Mesendoderm (in vitro differentiated cells): ENCODE results near the gene IL17C.

Experiments
- DNase-seq: peaks from one replicate; pipeline ENCODE4 v3.0.0; 2013
- H2AK5ac ChIP-seq: 2 replicates; pipeline ENCODE4 v1.6.1; 2013; ENCODE audit warnings: low read length, inconsistent platforms
- H2BK120ac ChIP-seq: 2 replicates; pipeline ENCODE4 v1.6.1; 2013; ENCODE audit warnings: low read depth, mild to moderate bottlenecking, low read length, moderate library complexity, mixed read lengths
- H2BK15ac ChIP-seq: replicated peaks from 2 replicates; pipeline ENCODE4 v1.6.1; 2013; ENCODE audit warnings: low read depth, mild to moderate bottlenecking, moderate library complexity
- H2BK5ac ChIP-seq: 2 replicates; pipeline ENCODE4 v1.6.1; 2013; ENCODE audit warnings: low read length, inconsistent platforms
- H3K18ac ChIP-seq: 2 replicates; pipeline ENCODE4 v1.6.1; 2013; ENCODE audit warnings: mild to moderate bottlenecking, low read length, mixed read lengths
- H3K23ac ChIP-seq: one replicate; pipeline ENCODE4 v1.6.1; 2013; ENCODE audit warnings: low read length
- H3K27ac ChIP-seq: 2 replicates; pipeline ENCODE4 v1.5.1; 2013; ENCODE audit warnings: low read depth, mild to moderate bottlenecking, inconsistent platforms, low read length, moderate library complexity
- H3K27me3 ChIP-seq: 2 replicates; pipeline ENCODE4 v1.6.1; 2013; ENCODE audit warnings: low read length, control low read depth, mild to moderate bottlenecking, inconsistent platforms; ENCODE audit not compliant: insufficient read depth, poor library complexity
- H3K36me3 ChIP-seq: 2 replicates; pipeline ENCODE4 v1.6.1; 2013; ENCODE audit warnings: low read length, inconsistent platforms; ENCODE audit not compliant: control insufficient read depth, insufficient read depth
- H3K4ac ChIP-seq: one replicate; pipeline ENCODE4 v1.6.1; 2013; ENCODE audit warnings: low read depth, mild to moderate bottlenecking, low read length, moderate library complexity
- H3K4me1 ChIP-seq: 2 replicates; pipeline ENCODE4 v1.6.1; 2013; ENCODE audit warnings: low read depth, low read length, inconsistent platforms; ENCODE audit not compliant: control insufficient read depth
- H3K4me2 ChIP-seq: 2 replicates; pipeline ENCODE4 v1.6.1; 2013; ENCODE audit warnings: low read length
- H3K4me3 ChIP-seq: 2 replicates; pipeline ENCODE4 v1.5.1; 2013; ENCODE audit warnings: mild to moderate bottlenecking, low read length
- H3K56ac ChIP-seq: one replicate; pipeline ENCODE4 v1.6.1; 2013; ENCODE audit warnings: low read length
- H3K79me1 ChIP-seq: 2 replicates; pipeline ENCODE4 v1.6.1; 2013; ENCODE audit warnings: low read length, inconsistent platforms
- H3K79me2 ChIP-seq: 2 replicates; pipeline ENCODE4 v1.6.1; 2013; ENCODE audit warnings: mild to moderate bottlenecking, low read length; ENCODE audit not compliant: control insufficient read depth, insufficient read depth
- H3K9ac ChIP-seq: 2 replicates; pipeline ENCODE4 v1.6.1; 2013; ENCODE audit warnings: low read length, inconsistent platforms
- H4K5ac ChIP-seq: one replicate; pipeline ENCODE4 v1.6.1; 2013; ENCODE audit warnings: low read length
- H4K8ac ChIP-seq: one replicate; pipeline ENCODE4 v1.6.1; 2013; ENCODE audit warnings: low read depth, mild to moderate bottlenecking, control low read depth, low read length, moderate library complexity
- WGBS: extraction: QIAGEN DNeasy Blood & Tissue Kit; methylation state at CpG from one replicate; pipeline ENCODE4 v1.1.7; 2013; ENCODE audit warnings: low lambda C conversion rate, missing lambda C conversion rate; ENCODE audit not compliant: insufficient coverage; ENCODE audit errors: extremely low coverage; 5-methylcytosine and 5-hydroxymethylcytosine counted together

The IL17C gene

DNA sequence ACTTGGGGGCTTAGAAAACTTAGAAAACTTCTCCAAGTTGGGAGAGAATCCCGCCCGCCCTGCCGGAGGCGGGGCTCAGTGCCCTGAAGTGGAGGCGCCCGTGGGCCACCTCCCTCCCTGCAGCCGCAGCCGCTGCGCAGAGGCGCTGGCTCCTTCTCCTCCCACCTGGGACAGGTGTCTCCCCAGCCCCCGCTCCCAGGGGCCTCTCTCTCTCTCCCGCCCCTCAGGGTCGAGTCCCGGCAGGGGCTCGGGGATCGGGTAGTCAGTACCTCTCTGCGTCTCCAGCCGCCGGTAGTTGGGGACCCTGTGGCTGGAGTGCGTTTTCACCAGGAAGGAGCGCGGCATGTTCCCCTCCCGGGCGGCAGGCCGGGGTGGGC lies 47.7 kb downstream of the IL17C start:
- Histone ChIP-seq H3K18ac (no peak overlapping the region), H4K5ac (no peak overlapping the region), H3K27me3 (peaks cover 2% of the 10 kb centered on the region), H3K36me3 (no peaks in the 10 kb centered on the region), H3K4me3 (peak overlapping the region; percentile 26), H3K79me1 (no peaks in the 10 kb centered on the region), H3K23ac (no peak overlapping the region), H3K4me1 (no peaks in the 10 kb centered on the region), H4K8ac (no peak overlapping the region), H3K9ac (peak overlapping the region; percentile 45), H3K4me2 (peak overlapping the region; percentile 71), H3K27ac (no peak overlapping the region), H2BK120ac (no peak overlapping the region), H3K56ac (peak overlapping the region; percentile 73), H2AK5ac (no peak overlapping the region), H2BK5ac (no peak overlapping the region), H3K79me2 (no peaks in the 10 kb centered on the region), H3K4ac (no peak overlapping the region), H2BK15ac (no peak overlapping the region)
- no peak for DNase-seq
- WGBS, result no CpG with 5 or more reads among the region's 25 CpGs

- no peaks in the 10 kb centered on the region for H3K4me1 ChIP-seq
- no peak within 1 kb of the TSS for H3K23ac ChIP-seq
- H2BK15ac ChIP-seq, result no peak within 1 kb of the TSS
- H3K36me3 ChIP-seq, result no peaks in the 10 kb centered on the region
- H3K4me3 ChIP-seq, result peak within 1 kb of the TSS; percentile 26
- no peak within 1 kb of the TSS for H2BK120ac ChIP-seq
- no peaks in the 10 kb centered on the region for H3K79me2 ChIP-seq
- peak within 1 kb of the TSS; percentile 71 for H3K4me2 ChIP-seq
- H3K27me3 ChIP-seq, result peaks cover 2% of the 10 kb centered on the region
- H2BK5ac ChIP-seq, result no peak within 1 kb of the TSS
- peak within 1 kb of the TSS; percentile 73 for H3K56ac ChIP-seq
- H3K27ac ChIP-seq, result no peak within 1 kb of the TSS
- H3K4ac ChIP-seq, result no peak within 1 kb of the TSS
- no CpG with 5 or more reads among the region's 65 CpGs for WGBS
- H3K18ac ChIP-seq, result no peak within 1 kb of the TSS
- H2AK5ac ChIP-seq, result no peak within 1 kb of the TSS
- H4K8ac ChIP-seq, result no peak within 1 kb of the TSS
- DNase-seq, result peak; percentile 75
- H3K79me1 ChIP-seq, result no peaks in the 10 kb centered on the region
- no peak within 1 kb of the TSS for H4K5ac ChIP-seq
- H3K9ac ChIP-seq, result peak within 1 kb of the TSS; percentile 45
These were observed 48.3 kb downstream of the IL17C start, which contains the start of gene SNAI3 for GRCh38 chr16:88686439-88687253. Gene SNAI3 (minus strand): TSS chr16:88686507. CDS start chr16:88686406, 101 bp downstream.

- no peak overlapping the region for H2BK5ac ChIP-seq
- no peak overlapping the region for H3K27ac ChIP-seq
- no peak overlapping the region for H2BK15ac ChIP-seq
- no peak overlapping the region for H3K9ac ChIP-seq
- no peaks in the 10 kb centered on the region for H3K4me1 ChIP-seq
- H3K4ac ChIP-seq, result no peak overlapping the region
- no peak overlapping the region for H3K4me2 ChIP-seq
- H3K79me1 ChIP-seq, result no peaks in the 10 kb centered on the region
- no peak overlapping the region for H3K56ac ChIP-seq
- H2BK120ac ChIP-seq, result no peak overlapping the region
- no peaks in the 10 kb centered on the region for H3K79me2 ChIP-seq
- no peaks in the 10 kb centered on the region for H3K36me3 ChIP-seq
- H4K5ac ChIP-seq, result no peak overlapping the region
- H3K23ac ChIP-seq, result no peak overlapping the region
- no peak for DNase-seq
- no peak overlapping the region for H2AK5ac ChIP-seq
- no peak overlapping the region for H3K18ac ChIP-seq
- no peak overlapping the region for H3K4me3 ChIP-seq
- no CpG with 5 or more reads among the region's 10 CpGs for WGBS
- peaks cover 2% of the 10 kb centered on the region for H3K27me3 ChIP-seq
- H4K8ac ChIP-seq, result no peak overlapping the region
These were observed 48.8 kb downstream of the IL17C start for GRCh38 chr16:88687254-88687576.

DNA sequence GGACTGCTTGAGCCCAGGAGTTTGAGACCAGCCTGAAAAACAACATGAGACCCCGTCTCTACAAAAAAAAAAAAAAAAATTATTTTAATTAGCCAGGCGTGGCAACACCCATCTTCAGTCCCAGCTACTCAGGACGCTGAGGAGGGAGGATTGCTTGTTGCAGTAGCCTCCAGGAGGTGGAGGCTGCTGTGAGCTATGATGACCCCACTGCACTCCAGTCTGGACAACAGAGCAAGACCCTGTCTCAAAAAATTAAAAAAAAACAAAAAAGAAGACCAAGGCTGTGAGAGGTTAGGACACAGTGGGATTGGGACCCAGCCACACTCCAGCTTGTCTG lies 49.3 kb downstream of the IL17C start:
- Histone ChIP-seq H3K4me3 (no peak overlapping the region), H3K9ac (no peak overlapping the region), H4K5ac (no peak overlapping the region), H2AK5ac (no peak overlapping the region), H2BK120ac (no peak overlapping the region), H3K79me2 (no peaks in the 10 kb centered on the region), H3K79me1 (no peaks in the 10 kb centered on the region), H2BK15ac (no peak overlapping the region), H3K4me1 (no peaks in the 10 kb centered on the region), H3K27ac (no peak overlapping the region), H3K27me3 (peaks cover 2% of the 10 kb centered on the region), H3K23ac (no peak overlapping the region), H3K56ac (no peak overlapping the region), H2BK5ac (no peak overlapping the region), H4K8ac (no peak overlapping the region), H3K18ac (no peak overlapping the region), H3K4me2 (no peak overlapping the region), H3K4ac (no peak overlapping the region), H3K36me3 (no peaks in the 10 kb centered on the region)
- DNase-seq, result no peak
- no CpG with 5 or more reads among the region's 3 CpGs for WGBS

GRCh38 chr16:88688013-88688778 lies 49.8 kb downstream of the IL17C start:
- no CpG with 5 or more reads among the region's 28 CpGs for WGBS
- no peak overlapping the region for H2BK120ac ChIP-seq
- H3K4ac ChIP-seq, result no peak overlapping the region
- H3K4me3 ChIP-seq, result no peak overlapping the region
- H3K79me1 ChIP-seq, result no peaks in the 10 kb centered on the region
- H3K56ac ChIP-seq, result no peak overlapping the region
- H3K79me2 ChIP-seq, result no peaks in the 10 kb centered on the region
- H2BK15ac ChIP-seq, result no peak overlapping the region
- no peak overlapping the region for H4K8ac ChIP-seq
- H3K18ac ChIP-seq, result no peak overlapping the region
- no peak overlapping the region for H3K27ac ChIP-seq
- H2BK5ac ChIP-seq, result no peak overlapping the region
- H3K4me2 ChIP-seq, result no peak overlapping the region
- H2AK5ac ChIP-seq, result no peak overlapping the region
- no peak overlapping the region for H4K5ac ChIP-seq
- no peaks in the 10 kb centered on the region for H3K4me1 ChIP-seq
- peaks cover 2% of the 10 kb centered on the region for H3K27me3 ChIP-seq
- no peak overlapping the region for H3K23ac ChIP-seq
- H3K9ac ChIP-seq, result no peak overlapping the region
- no peaks in the 10 kb centered on the region for H3K36me3 ChIP-seq
- DNase-seq, result peak; percentile 34
